ENCODE measurements around the gene MYOM3. TPM values are rescaled to one million over a fixed set of nuclear protein-coding genes. Genes with fewer than 3 reads are reported as not detected.
A peak's percentile ranks its signal among the peaks of the same experiment; 100 is the strongest.
"Not testable (repeated sequence)": the region's sequence is repeated elsewhere in the genome, so short reads cannot be mapped to it uniquely, and the experiment has no call there.

The MYOM3 gene
- total RNA-seq, 4 donors from 2014 or later, result 1.5 to 1.9 (median 1.7) TPM

GRCh38 chr1:24010650-24011049 lies 101.3 kb downstream of the MYOM3 start:
- 35 to 51% methylated on average over 3 to 5 of the region's 5 CpGs for WGBS, 2 donors
- no peak for TF ChIP-seq POLR2A (IDR thresholded peaks at IDR 0.05)
- TF ChIP-seq CTCF (IDR thresholded peaks at IDR 0.05), result no peak
- intact Hi-C loops (cut with DNase I; ENCODE audit: low total_unique reads), result no loop called here
- peak in 1 of 2 donors; percentile 40 for DNase-seq (ENCODE audit: low spot score in 2 of 2)
- H3K4me3 ChIP-seq (ENCODE audit: low read depth, poor library complexity, severe bottlenecking), result no peak overlapping the region

- intact Hi-C loops (cut with DNase I; ENCODE audit: low total_unique reads), result no loop called here
- DNase-seq (ENCODE audit: low spot score in 2 of 2), result no peak
- no peak overlapping the region for H3K4me3 ChIP-seq (ENCODE audit: low read depth, poor library complexity, severe bottlenecking)
- TF ChIP-seq POLR2A (IDR thresholded peaks at IDR 0.05) (no peak), CTCF (IDR thresholded peaks at IDR 0.05) (no peak)
- whole genome bisulfite sequencing, 2 donors, result 92 to 95% methylated on average over 1 of the region's 1 CpG
Measured at GRCh38 chr1:24009406-24009805, 102.5 kb downstream of the MYOM3 start.

- DNase-seq (ENCODE audit: low spot score in 2 of 2); H3K4me3 ChIP-seq (ENCODE audit: low read depth, poor library complexity, severe bottlenecking); intact Hi-C loops (cut with DNase I; ENCODE audit: low total_unique reads): not testable (repeated sequence)
- 31 to 36% methylated on average over 3 of the region's 3 CpGs for WGBS, 2 donors
Measured at GRCh38 chr1:24008574-24009184, 103.3 kb downstream of the MYOM3 start.

GRCh38 chr1:24007079-24007478 lies 104.9 kb downstream of the MYOM3 start:
- H3K4me3 ChIP-seq (ENCODE audit: low read depth, poor library complexity, severe bottlenecking), result no peak overlapping the region
- TF ChIP-seq POLR2A (IDR thresholded peaks at IDR 0.05) (no peak), CTCF (IDR thresholded peaks at IDR 0.05) (no peak)
- intact Hi-C loops (cut with DNase I; ENCODE audit: low total_unique reads), result no loop called here
- DNase-seq (ENCODE audit: low spot score in 2 of 2), result no peak

Other genes starting within 250 kb of the MYOM3 start
- gene FUCA1, start 243.8 kb downstream of the MYOM3 start, total RNA-seq, result 10 to 100 TPM; 11.6 to 23.5 (median 18.7) TPM
- gene CNR2, start 198.8 kb downstream of the MYOM3 start, total RNA-seq, result not detected
- gene PNRC2, start 152.3 kb downstream of the MYOM3 start, total RNA-seq, result 10 to 100 TPM; 65.0 to 84.6 (median 80.0) TPM
- 10 to 100 TPM; 41.3 to 68.3 (median 47.4) TPM for gene SRSF10, start 131.8 kb downstream of the MYOM3 start, total RNA-seq
- 10 to 100 TPM; 34.7 to 53.1 (median 45.9) TPM for gene IL22RA1, start 31.0 kb upstream of the MYOM3 start, total RNA-seq
- gene IFNLR1, start 75.2 kb upstream of the MYOM3 start, total RNA-seq, result 10 to 100 TPM; 10.4 to 16.4 (median 14.4) TPM
- 100 to 1,000 TPM; 141 to 205 (median 171) TPM for gene GRHL3, start 207.2 kb upstream of the MYOM3 start, total RNA-seq